K562 (cell line): Measurements from ENCODE around the gene HDAC3. TPM values are rescaled to one million over a fixed set of nuclear protein-coding genes. Genes with fewer than 3 reads are reported as not detected.

Experiments used
- ELF1 ChIP-seq: fragments of 200-800 bp; sonication (Bioruptor generic); IDR thresholded peaks from 2 replicates; pipeline ENCODE4 v1.6.1; 2016; ENCODE audit warnings: missing genetic modification characterization, missing compliant biosample characterization
- FOXA1 ChIP-seq: fragments of 450-650 bp; IDR thresholded peaks from 2 replicates; pipeline ENCODE4 v1.6.1; 2016; ENCODE audit warnings: mild to moderate bottlenecking, borderline replicate concordance
- FOXK2 ChIP-seq, 2 experiments: fragments of 450-650 bp; IDR thresholded peaks in 1 of 2; conservative IDR thresholded peaks in 1 of 2; 2 replicates each; pipeline ENCODE4 v1.6.1; 2016; ENCODE audit warnings: low read depth in 2 of 2, mild to moderate bottlenecking in 1 of 2
- IRF1 ChIP-seq: sonication (generic); formaldehyde crosslinking; IDR thresholded peaks from 2 replicates; pipeline ENCODE4 v1.8.0; 2022; ENCODE audit warnings: missing genetic modification reagents, mild to moderate bottlenecking, borderline replicate concordance
- MAX ChIP-seq: sonication (generic); formaldehyde crosslinking; IDR thresholded peaks from 2 replicates; pipeline ENCODE4 v1.9.0; 2022; ENCODE audit warnings: mild to moderate bottlenecking, missing genetic modification reagents
- MTA2 ChIP-seq: fragments of 450-650 bp; IDR thresholded peaks from 2 replicates; pipeline ENCODE4 v1.6.1; 2016; ENCODE audit warnings: low read depth
- NCOA4 ChIP-seq: fragments of 450-650 bp; IDR thresholded peaks from 2 replicates; pipeline ENCODE4 v1.6.1; 2018; ENCODE audit warnings: mild to moderate bottlenecking; ENCODE audit not compliant: partially characterized antibody
- NCOA6 ChIP-seq: fragments of 450-650 bp; IDR thresholded peaks from 2 replicates; pipeline ENCODE4 v1.6.1; 2017; ENCODE audit warnings: mild to moderate bottlenecking
- NONO ChIP-seq, 2 experiments: fragments of 200-400 bp in 1 of 2; fragments of 450-650 bp in 1 of 2; formaldehyde crosslinking in 1 of 2; IDR thresholded peaks; 2 replicates each; pipeline ENCODE4 v1.6.1; 2017; ENCODE audit warnings: low read depth in 2 of 2, mild to moderate bottlenecking in 2 of 2, moderate library complexity in 2 of 2, low read length in 1 of 2
- POLR2G ChIP-seq: fragments of 200-400 bp; formaldehyde crosslinking; IDR thresholded peaks from 2 replicates; pipeline ENCODE4 v1.6.1; 2017; ENCODE audit warnings: low read depth, mild to moderate bottlenecking, antibody characterized with exemption, low read length, moderate library complexity
- SAFB ChIP-seq: fragments of 200-400 bp; formaldehyde crosslinking; IDR thresholded peaks from 2 replicates; pipeline ENCODE4 v1.6.1; 2017; ENCODE audit warnings: low read depth, low read length, borderline replicate concordance
- SLC30A9 ChIP-seq: fragments of 250-450 bp; sonication (Bioruptor Pico); IDR thresholded peaks from 2 replicates; pipeline ENCODE4 v1.8.0; 2022; ENCODE audit warnings: mild to moderate bottlenecking, moderate library complexity
- TCF3 ChIP-seq: sonication (generic); formaldehyde crosslinking; IDR thresholded peaks from 2 replicates; pipeline ENCODE4 v1.4.0; 2020; ENCODE audit warnings: mild to moderate bottlenecking, missing genetic modification reagents
- UBTF ChIP-seq, 2 experiments: IDR thresholded peaks; 2 replicates each; pipeline ENCODE4 v1.6.1; 2012; ENCODE audit warnings: improper control_type of control experiment in 2 of 2, low read depth in 2 of 2, low read length in 2 of 2, borderline replicate concordance in 1 of 2
- ZNF143 ChIP-seq: sonication (generic); formaldehyde crosslinking; IDR thresholded peaks from 2 replicates; pipeline ENCODE4 v1.9.0; 2022; ENCODE audit warnings: mild to moderate bottlenecking, missing genetic modification reagents
- ZNF512 ChIP-seq: IDR thresholded peaks from 2 replicates; pipeline ENCODE4 v1.6.1; 2016; ENCODE audit warnings: missing genetic modification characterization, missing compliant biosample characterization
- ZNF609 ChIP-seq: sonication (generic); formaldehyde crosslinking; IDR thresholded peaks from 2 replicates; pipeline ENCODE4 v1.8.1; 2023; ENCODE audit warnings: missing genetic modification reagents, mild to moderate bottlenecking, borderline replicate concordance
- polyA plus RNA-seq, 8 experiments: library from polyadenylated mRNA; depleted of rRNA in 4 of 8; stranded (reverse) in 5 of 8; unstranded in 3 of 8; fragments of >200 nt; fragmentation: Nextera tagmentation in 2 of 8; fragmentation: Illumina TruSeq in 1 of 8; extraction: Ambion mirVana in 2 of 8; extraction: Trizol in 1 of 8; gene quantifications; 2 replicates each; pipeline versions ENCODE4 v1.2.1 to v1.2.3, GENCODE V29; 2011 to 2014; ENCODE audit warnings: inconsistent platforms in 1 of 8, missing spikeins in 1 of 8
- total RNA-seq, 7 experiments: library from RNA; depleted of rRNA in 6 of 7; stranded (reverse); fragments of >200 nt in 6 of 7; fragmentation: Illumina TruSeq in 2 of 7; extraction: Trizol in 2 of 7; gene quantifications; 2 replicates each; pipeline versions ENCODE4 v1.2.1 to v1.2.3, GENCODE V29; 2011 to 2021; ENCODE audit warnings: low replicate concordance in 1 of 7

The HDAC3 gene
- total and polyA plus RNA-seq, 9 of the 15 experiments (the other 6 are each of a cell fraction or from before 2014, with no cell fraction given) = 89.7 to 191 (median 119) TPM

GRCh38 chr5:141650851-141651727, 14.4 kb upstream of the HDAC3 start, which contains the start of gene FCHSD1 (continued):
- no peak for TF ChIP-seq ZNF609 (CRISPR knock-in tag)
- TF ChIP-seq IRF1 = no peak
- no peak for TF ChIP-seq NCOA6
- TF ChIP-seq MAX (CRISPR knock-in tag) = peak; percentile 34; the same call in 1 of the 2 replicates
- TF ChIP-seq FOXK2 (conservative IDR thresholded peaks at IDR 0.05 in 1 of 2, IDR thresholded peaks at IDR 0.05 in 1 of 2; ENCODE audit: low read depth in 2 of 2) = no peak
- TF ChIP-seq NCOA4 = no peak
- TF ChIP-seq NONO (IDR thresholded peaks at IDR 0.05; ENCODE audit: low read depth in 2 of 2, low read length in 1 of 2) = no peak
- TF ChIP-seq SAFB = no peak
- no peak for TF ChIP-seq MTA2
- TF ChIP-seq POLR2G = peak; percentile 86
- no peak for TF ChIP-seq ZNF512
- no peak for TF ChIP-seq SLC30A9 (CRISPR knock-in tag)
- TF ChIP-seq ZNF143 (CRISPR knock-in tag) = no peak
- TF ChIP-seq FOXA1 = no peak
- no peak for TF ChIP-seq UBTF (IDR thresholded peaks at IDR 0.05; ENCODE audit: borderline replicate concordance in 1 of 2, low read depth in 2 of 2, low read length in 2 of 2)
- peak; percentile 56 for TF ChIP-seq ELF1
- TF ChIP-seq TCF3 (CRISPR knock-in tag) = no peak
